ENCODE results near the gene ALOX15B. TPM values are rescaled to one million over a fixed set of nuclear protein-coding genes. Genes with fewer than 3 reads are reported as not detected.

The ALOX15B gene
- total and polyA plus RNA-seq, 9 of the 15 experiments (the other 6 are each of a cell fraction or from before 2014, with no cell fraction given): 0.04 TPM; not detected in 8

DNA sequence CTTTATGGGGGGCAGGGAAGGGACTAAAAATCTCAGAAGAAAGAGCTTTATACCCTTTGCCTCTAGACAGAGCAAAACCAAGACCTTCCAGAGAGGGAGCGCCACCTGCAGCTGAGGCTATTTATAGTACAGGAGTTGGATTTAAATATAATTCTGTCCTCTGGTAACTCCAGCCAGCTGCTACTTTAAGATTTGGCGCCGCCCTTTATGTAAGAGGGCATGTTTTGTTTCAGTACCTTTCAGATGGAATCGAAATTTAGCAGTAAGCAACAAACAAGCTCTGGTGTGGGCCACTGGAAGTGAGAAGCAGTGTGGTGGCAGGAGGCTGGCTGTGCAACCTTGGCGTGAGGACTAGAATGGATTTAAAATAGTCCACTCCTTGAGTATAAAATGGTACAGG, 41.7 kb upstream of the ALOX15B start:
- BruUV-seq (replicated peaks): no TSS peak
- Histone ChIP-seq H3K9me3 (replicated peaks; ENCODE audit: control insufficient read depth, insufficient read depth, low read depth, low read length) (no peaks in the 10 kb centered on the region), H3K4me3 (no peak overlapping the region), H3K9me1 (ENCODE audit: control insufficient read depth, insufficient read depth, low read length) (no peaks in the 10 kb centered on the region), H2AFZ (ENCODE audit: low read depth, low read length) (no peak overlapping the region), H3K27ac (ENCODE audit: extremely low read depth, low read depth, low read length) (no peak overlapping the region), H3K79me2 (ENCODE audit: control insufficient read depth, insufficient read depth, low read length) (no peaks in the 10 kb centered on the region), H3K36me3 (ENCODE audit: control insufficient read depth, insufficient read depth, low read length) (no peaks in the 10 kb centered on the region), H3K9ac (ENCODE audit: insufficient read depth in 1 of 2, low read depth in 2 of 2, low read length in 2 of 2) (no peak overlapping the region), H3K4me1 (replicated peaks in 1 of 2; ENCODE audit: control insufficient read depth in 2 of 2, insufficient read depth in 2 of 2, low read length in 2 of 2) (no peaks in the 10 kb centered on the region; a peak in 1 of 5 replicates), H3K27me3 (ENCODE audit: control insufficient read depth in 2 of 2, insufficient read depth in 2 of 2, low read length in 2 of 2) (peaks cover 6 to 17% of the 10 kb centered on the region in 2 experiments; a peak in 4 of 5 replicates), H4K20me1 (replicated peaks; ENCODE audit: control insufficient read depth, insufficient read depth, low read length) (no peaks in the 10 kb centered on the region), H3K4me2 (ENCODE audit: insufficient read depth, low read length) (no peak overlapping the region)
- DNase-seq (ENCODE audit: extremely low read depth in 1 of 4, low spot score in 3 of 4): peak in 2 of 4 experiments; percentile 27 to 40
- in situ Hi-C loops (cut with MboI) (no loop called here), intact Hi-C loops (cut with micrococcal nuclease) (loop anchor here (10.0 kb wide), 1 partner anchor 58 kb away; no protein-coding TSS in a partner anchor)
- ChIA-PET CTCF (ENCODE audit: low intra/inter-chr PET ratio) (interaction anchor here (0.7 to 1.7 kb wide), 2 partner anchors 84 to 254 kb away, joined by 5 to 9 read pairs; no protein-coding TSS in a partner anchor), POLR2A (interaction anchor here (0.6 kb wide), 1 partner anchor 16 kb away, joined by 4 read pairs; no protein-coding TSS in a partner anchor)
- 13% methylated on average over 5 of the region's 5 CpGs for WGBS (ENCODE audit: insufficient coverage, low coverage, missing lambda C conversion rate)
- peak; percentile 84 for ATAC-seq
- FAIRE-seq: no peak
- TF ChIP-seq BRD9 (IDR thresholded peaks at IDR 0.05; ENCODE audit: low read depth, partially characterized antibody) (no peak), HNRNPLL (IDR thresholded peaks at IDR 0.05; ENCODE audit: low read depth, low read length, poor library complexity, severe bottlenecking) (no peak), SAP30 (IDR thresholded peaks at IDR 0.05; ENCODE audit: borderline replicate concordance, insufficient read depth, low read depth, low read length, poor library complexity, severe bottlenecking) (no peak), RAD21 (CRISPR knock-in tag; conservative IDR thresholded peaks at IDR 0.05 in 1 of 2, IDR thresholded peaks at IDR 0.05 in 1 of 2) (peak in 1 of 2 experiments; percentile 24; a peak in 1 of 4 replicates), MEF2A (IDR thresholded peaks at IDR 0.05; ENCODE audit: control insufficient read depth, low read depth, low read length) (peak; percentile 99), HDGF (IDR thresholded peaks at IDR 0.05) (no peak), CEBPG (CRISPR knock-in tag; IDR thresholded peaks at IDR 0.05) (no peak), CEBPG (tag; conservative IDR thresholded peaks at IDR 0.05 in 1 of 2, IDR thresholded peaks at IDR 0.05 in 1 of 2) (no peak), KLF6 (CRISPR knock-in tag; IDR thresholded peaks at IDR 0.05; ENCODE audit: borderline replicate concordance) (no peak), MEF2D (tag; conservative IDR thresholded peaks at IDR 0.05; ENCODE audit: low read depth) (peak; percentile 91), DACH1 (IDR thresholded peaks at IDR 0.05; ENCODE audit: partially characterized antibody) (no peak), BCL6 (CRISPR knock-in tag; IDR thresholded peaks at IDR 0.05) (no peak), CREB3 (tag; conservative IDR thresholded peaks at IDR 0.05; ENCODE audit: low read depth) (no peak), ZSCAN29 (IDR thresholded peaks at IDR 0.05) (no peak)
- TF ChIP-seq, protein P1, sequence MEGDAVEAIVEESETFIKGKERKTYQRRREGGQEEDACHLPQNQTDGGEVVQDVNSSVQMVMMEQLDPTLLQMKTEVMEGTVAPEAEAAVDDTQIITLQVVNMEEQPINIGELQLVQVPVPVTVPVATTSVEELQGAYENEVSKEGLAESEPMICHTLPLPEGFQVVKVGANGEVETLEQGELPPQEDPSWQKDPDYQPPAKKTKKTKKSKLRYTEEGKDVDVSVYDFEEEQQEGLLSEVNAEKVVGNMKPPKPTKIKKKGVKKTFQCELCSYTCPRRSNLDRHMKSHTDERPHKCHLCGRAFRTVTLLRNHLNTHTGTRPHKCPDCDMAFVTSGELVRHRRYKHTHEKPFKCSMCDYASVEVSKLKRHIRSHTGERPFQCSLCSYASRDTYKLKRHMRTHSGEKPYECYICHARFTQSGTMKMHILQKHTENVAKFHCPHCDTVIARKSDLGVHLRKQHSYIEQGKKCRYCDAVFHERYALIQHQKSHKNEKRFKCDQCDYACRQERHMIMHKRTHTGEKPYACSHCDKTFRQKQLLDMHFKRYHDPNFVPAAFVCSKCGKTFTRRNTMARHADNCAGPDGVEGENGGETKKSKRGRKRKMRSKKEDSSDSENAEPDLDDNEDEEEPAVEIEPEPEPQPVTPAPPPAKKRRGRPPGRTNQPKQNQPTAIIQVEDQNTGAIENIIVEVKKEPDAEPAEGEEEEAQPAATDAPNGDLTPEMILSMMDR (IDR thresholded peaks at IDR 0.05 in 2 of 3, conservative IDR thresholded peaks at IDR 0.05 in 1 of 3; ENCODE audit: insufficient read depth in 2 of 3, low read depth in 1 of 3, low read length in 3 of 3): peak; percentile 43 to 62 (median 45)
- TF ChIP-seq, protein P2, sequence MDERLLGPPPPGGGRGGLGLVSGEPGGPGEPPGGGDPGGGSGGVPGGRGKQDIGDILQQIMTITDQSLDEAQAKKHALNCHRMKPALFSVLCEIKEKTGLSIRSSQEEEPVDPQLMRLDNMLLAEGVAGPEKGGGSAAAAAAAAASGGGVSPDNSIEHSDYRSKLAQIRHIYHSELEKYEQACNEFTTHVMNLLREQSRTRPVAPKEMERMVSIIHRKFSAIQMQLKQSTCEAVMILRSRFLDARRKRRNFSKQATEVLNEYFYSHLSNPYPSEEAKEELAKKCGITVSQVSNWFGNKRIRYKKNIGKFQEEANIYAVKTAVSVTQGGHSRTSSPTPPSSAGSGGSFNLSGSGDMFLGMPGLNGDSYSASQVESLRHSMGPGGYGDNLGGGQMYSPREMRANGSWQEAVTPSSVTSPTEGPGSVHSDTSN (CRISPR knock-in tag; IDR thresholded peaks at IDR 0.05; ENCODE audit: low read depth): no peak
- TF ChIP-seq, protein P2 (tag; conservative IDR thresholded peaks at IDR 0.05; ENCODE audit: low read depth): no peak
